ENCODE data around the gene KCNMA1.
A peak's percentile ranks its signal among the peaks of the same experiment; 100 is the strongest.

KCNMA1 gene

GRCh38 chr10:76984559-76985443 is 652.8 kb downstream of the KCNMA1 start:
- peak; percentile 5 to 33 for DNase-seq (ENCODE audit: low read depth in 2 of 2)

DNA sequence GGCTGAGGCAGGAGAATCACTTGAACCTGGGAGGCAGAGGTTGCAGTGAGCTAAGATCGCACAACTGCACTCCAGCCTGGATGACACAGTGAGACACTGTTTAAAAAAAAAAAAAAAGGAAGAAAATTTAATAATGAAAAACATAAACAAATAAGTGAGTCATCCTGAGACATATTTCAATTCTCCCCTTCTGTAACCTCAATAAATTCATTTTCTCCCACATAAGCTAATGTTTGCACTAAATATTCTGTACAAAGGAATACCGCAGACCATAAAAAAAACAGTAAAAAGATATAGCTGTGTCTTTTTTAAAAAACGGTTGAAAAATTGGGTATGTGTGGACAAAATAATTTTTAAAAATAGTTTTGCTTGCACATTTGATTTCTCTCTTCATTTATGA is 654.0 kb downstream of the KCNMA1 start:
- no peak for DNase-seq (ENCODE audit: low read depth in 2 of 2)

- DNase-seq (ENCODE audit: low read depth in 2 of 2): no peak
Measured at GRCh38 chr10:76982671-76983070, 654.9 kb downstream of the KCNMA1 start.

- no peak for DNase-seq (ENCODE audit: low read depth in 2 of 2)
Measured at GRCh38 chr10:76981251-76981650, 656.4 kb downstream of the KCNMA1 start.

GRCh38 chr10:76977901-76978300 is 659.7 kb downstream of the KCNMA1 start:
- DNase-seq (ENCODE audit: low read depth in 2 of 2): no peak

GRCh38 chr10:76977046-76977445 is 660.6 kb downstream of the KCNMA1 start:
- DNase-seq (ENCODE audit: low read depth in 2 of 2): no peak

- no peak for DNase-seq (ENCODE audit: low read depth in 2 of 2)
Measured at GRCh38 chr10:76976142-76976541, 661.5 kb downstream of the KCNMA1 start.

DNA sequence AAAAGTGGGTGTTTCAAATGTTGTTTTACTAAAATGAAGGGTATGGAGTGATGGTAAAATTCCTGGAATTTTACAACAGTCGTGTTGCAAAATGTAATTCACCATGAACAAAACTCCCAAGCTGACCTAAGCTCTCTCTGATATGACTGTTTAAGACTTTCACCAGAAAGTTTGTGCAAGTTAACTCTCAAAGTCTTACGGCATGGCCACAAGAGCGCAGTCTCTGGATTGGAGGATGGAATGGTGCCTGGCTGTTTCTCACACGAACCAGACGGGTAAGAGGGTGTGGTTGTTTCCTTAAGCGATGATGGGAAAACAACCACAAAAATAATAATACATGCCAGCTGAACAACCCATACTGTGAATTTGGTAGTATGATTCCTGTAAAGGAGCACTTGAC is 662.5 kb downstream of the KCNMA1 start:
- DNase-seq (ENCODE audit: low read depth in 2 of 2): no peak

- no peak for DNase-seq (ENCODE audit: low read depth in 2 of 2)
Measured at GRCh38 chr10:76974017-76974691, 663.5 kb downstream of the KCNMA1 start.

- no peak for DNase-seq (ENCODE audit: low read depth in 2 of 2)
Measured at GRCh38 chr10:76973091-76974016, 664.3 kb downstream of the KCNMA1 start.

- DNase-seq (ENCODE audit: low read depth in 2 of 2): no peak
Measured at GRCh38 chr10:76972541-76972940, 665.1 kb downstream of the KCNMA1 start.

DNA sequence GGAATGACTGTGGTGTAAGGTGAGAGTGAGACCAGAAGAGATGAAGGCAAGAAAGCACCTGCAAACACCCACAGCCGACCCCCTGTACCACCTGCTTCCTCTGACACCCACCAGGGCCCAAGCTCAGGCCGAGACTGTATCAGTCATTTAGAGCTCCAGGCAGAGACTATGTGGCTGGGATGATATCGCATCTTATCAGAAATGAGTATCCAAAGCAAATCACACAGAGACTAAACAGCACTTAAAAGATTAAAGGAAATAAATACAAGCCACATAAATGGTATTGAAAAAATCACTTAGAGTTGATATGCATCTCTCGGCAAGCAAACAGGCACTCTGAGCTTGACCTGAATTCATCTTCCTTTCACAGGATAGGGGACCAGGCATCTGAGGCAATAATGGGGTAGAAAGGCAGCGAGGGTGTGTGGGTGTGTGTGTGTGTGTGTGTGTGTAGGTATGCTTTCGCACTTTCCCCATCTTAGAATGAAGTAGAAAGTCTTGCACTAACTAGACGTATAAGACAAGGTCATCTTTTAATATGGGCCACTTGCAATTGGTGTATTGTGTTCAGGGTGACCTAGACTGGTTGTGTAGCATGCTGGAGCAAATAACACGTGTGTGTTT is 665.9 kb downstream of the KCNMA1 start:
- DNase-seq (ENCODE audit: low read depth in 2 of 2): no peak

- no peak for DNase-seq (ENCODE audit: low read depth in 2 of 2)
Measured at GRCh38 chr10:76970711-76971519, 666.7 kb downstream of the KCNMA1 start.

GRCh38 chr10:76969366-76969948 is 668.2 kb downstream of the KCNMA1 start:
- no peak for DNase-seq (ENCODE audit: low read depth in 2 of 2)

DNA sequence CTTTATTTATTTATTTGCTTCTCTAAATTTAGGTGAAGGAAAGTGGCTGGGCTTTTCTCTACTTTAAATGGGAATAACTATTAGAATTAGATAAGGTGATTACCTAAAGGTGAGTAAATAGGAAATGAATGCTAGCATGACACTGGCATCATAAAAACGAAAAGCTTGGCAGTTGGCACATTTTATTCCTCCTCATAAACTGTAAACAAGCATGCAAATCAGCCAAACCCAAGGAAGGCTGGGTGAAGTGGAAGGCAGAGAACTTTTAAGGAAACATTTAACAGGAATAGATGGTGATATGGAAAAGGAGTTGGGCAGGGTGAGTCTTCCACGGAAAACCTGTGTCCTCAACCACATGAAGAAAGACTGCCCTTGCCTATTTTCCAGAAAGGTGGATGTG is 669.1 kb downstream of the KCNMA1 start:
- DNase-seq (ENCODE audit: low read depth in 2 of 2): no peak

DNA sequence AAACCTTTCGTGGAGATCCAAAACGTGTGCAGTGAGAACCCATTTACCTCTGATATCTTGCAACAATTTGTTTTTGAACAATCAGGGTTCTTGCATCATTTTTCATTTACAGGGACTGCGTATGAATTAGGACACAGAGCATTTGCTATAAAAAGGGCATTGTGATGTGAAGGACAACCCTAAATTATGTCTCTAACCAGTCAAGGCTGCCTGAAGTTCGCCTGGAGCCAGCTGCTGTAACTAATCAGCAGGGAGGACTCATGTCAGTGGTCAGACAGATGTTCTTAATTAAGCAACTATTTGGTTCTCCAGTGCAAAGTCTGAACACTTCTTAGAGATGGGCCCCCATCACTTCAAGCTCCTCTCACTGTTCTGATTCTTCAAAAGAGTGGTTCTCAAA is 674.8 kb downstream of the KCNMA1 start:
- no peak for DNase-seq (ENCODE audit: low read depth in 2 of 2)

GRCh38 chr10:76961841-76962240 is 675.8 kb downstream of the KCNMA1 start:
- DNase-seq (ENCODE audit: low read depth in 2 of 2): no peak

DNA sequence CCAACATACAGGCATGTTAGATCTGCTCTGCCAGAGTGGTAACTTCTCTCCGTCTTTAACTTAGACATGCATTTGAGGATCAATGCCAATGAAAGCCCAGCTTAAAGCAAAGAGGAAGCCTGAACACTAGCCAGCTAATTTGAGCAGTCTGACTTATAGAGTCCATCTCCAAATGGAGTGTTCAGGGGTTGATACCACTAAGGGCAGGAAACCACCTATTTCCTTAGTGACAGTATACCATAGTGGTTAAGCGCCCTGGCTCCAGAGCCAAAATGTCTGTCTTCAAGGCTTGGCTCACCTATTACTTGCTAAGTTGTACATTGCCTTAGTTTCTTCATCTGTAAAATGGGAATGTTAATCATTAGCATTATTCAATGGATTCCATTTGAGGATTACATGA is 678.5 kb downstream of the KCNMA1 start:
- DNase-seq (ENCODE audit: low read depth in 2 of 2): no peak

DNA sequence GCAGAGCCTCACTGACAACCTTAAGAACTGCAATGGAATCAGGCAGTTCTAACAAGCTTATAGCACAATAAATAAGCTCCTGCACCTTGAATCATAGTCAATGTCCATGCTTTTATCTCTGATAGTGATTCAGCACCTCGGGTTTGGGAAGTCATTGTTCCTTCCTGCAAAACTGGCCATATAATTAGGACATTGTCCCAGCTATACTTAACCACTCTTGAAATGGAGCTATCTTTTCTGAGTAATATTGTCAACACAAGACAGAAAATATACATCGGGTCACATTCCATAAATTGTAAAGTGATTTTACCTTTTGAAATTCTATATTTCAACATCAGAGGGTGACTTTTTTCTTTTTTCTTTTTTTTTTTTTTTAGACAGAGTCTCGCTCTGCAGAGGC is 682.8 kb downstream of the KCNMA1 start:
- DNase-seq (ENCODE audit: low read depth in 2 of 2): no peak

DNA sequence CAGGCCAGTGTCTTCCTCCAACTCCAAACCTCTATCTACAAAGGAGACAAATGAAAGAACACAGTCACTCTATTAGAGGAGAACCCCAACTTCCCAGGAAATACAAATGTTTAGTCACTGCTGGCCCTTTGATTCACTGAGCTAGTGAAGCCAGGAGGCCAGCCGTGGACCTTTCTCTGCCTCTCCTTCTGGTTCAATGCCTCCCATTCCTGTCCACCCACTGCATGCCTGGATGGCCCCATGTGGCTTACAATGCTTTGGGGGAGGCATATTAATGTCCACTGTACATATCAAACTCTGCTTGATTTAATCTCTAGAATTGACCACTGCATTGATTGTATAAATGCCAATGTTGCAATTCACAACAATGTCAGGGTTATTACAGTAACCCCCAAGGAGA is 687.3 kb downstream of the KCNMA1 start:
- DNase-seq (ENCODE audit: low read depth in 2 of 2): no peak

All from stimulated activated CD4-positive, alpha-beta T cell treated with anti-CD3 and anti-CD28 coated beads, Interleukin-1b, Interleukin-23, amount 100 ng/mL, for 1 hour (primary cell).